Thoracic aorta (tissue), 2 donors: ENCODE data around the gene RAB31. TPM values are rescaled to one million over a fixed set of nuclear protein-coding genes. Genes with fewer than 3 reads are reported as not detected.

Source experiments
- ATAC-seq: fragments of 150-250 bp; one replicate; pipeline ENCODE4 v1.8.0; 2017; ENCODE audit warnings: low read depth; ENCODE audit not compliant: insufficient number of reproducible peaks, low FRiP score
- DNase-seq: peaks from one replicate; pipeline ENCODE4 v3.0.0-alpha.2; 2020; ENCODE audit warnings: low spot score
- H3K27ac ChIP-seq, 2 donors: fragments of 200-600 bp; sonication (generic); 1 replicate in 1 of 2; 2 replicates in 1 of 2; pipeline ENCODE4 v1.5.1; 2016; ENCODE audit warnings: mild to moderate bottlenecking in 2 of 2, moderate library complexity in 2 of 2
- H3K27me3 ChIP-seq: fragments of 200-600 bp; sonication (generic); replicated peaks from 2 replicates; pipeline ENCODE4 v1.6.0; 2016; ENCODE audit warnings: mild to moderate bottlenecking; ENCODE audit not compliant: insufficient read depth
- H3K36me3 ChIP-seq: fragments of 200-600 bp; sonication (generic); one replicate; pipeline ENCODE4 v1.5.1; 2016
- H3K4me1 ChIP-seq, 2 donors: fragments of 200-600 bp; sonication (generic); 1 replicate in 1 of 2; 2 replicates in 1 of 2; pipeline versions ENCODE4 v1.5.1 to v1.6.0; 2016; ENCODE audit warnings: low read depth in 2 of 2, mild to moderate bottlenecking in 1 of 2; ENCODE audit not compliant: control insufficient read depth in 1 of 2
- H3K4me3 ChIP-seq: fragments of 200-600 bp; sonication (generic); 2 replicates; pipeline ENCODE4 v1.5.1; 2016; ENCODE audit warnings: mild to moderate bottlenecking
- H3K9me3 ChIP-seq: fragments of 200-600 bp; sonication (generic); 2 replicates; pipeline ENCODE4 v1.5.1; 2016
- total RNA-seq, 2 donors: library from RNA; depleted of rRNA; stranded (reverse); fragments of >200 nt; gene quantifications; one replicate each; pipeline versions ENCODE4 v1.1.0 to v1.2.3, GENCODE V29; 2016
- TF ChIP-seq, protein P1 (sequence below): fragments of 200-600 bp; sonication (generic); IDR thresholded peaks from one replicate; pipeline ENCODE4 v1.5.1; 2019; ENCODE audit warnings: antibody characterized with exemption

RAB31 gene
- total RNA-seq, 2 donors from 2014 or later = 92.9 to 110 TPM

DNA sequence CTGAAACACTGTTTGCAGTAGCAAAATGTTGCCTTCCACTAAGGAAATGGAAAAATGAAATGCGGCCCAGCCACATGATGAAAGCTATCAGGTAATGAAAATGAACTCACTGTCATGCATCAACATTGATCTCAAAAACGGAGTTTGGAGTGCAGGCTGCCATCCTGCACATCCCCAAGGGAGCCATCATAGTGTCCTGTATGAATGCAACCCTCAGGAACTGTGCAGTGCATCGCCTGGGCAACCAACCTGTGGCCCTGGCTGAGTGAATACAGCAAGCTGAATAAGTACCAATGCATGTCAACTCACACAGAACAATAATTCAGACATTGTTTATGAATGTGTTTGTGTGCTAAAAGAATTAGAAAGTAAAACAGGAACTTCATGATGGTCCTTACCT, 154.6 kb downstream of the RAB31 start:
- H3K9me3 ChIP-seq = no peaks in the 10 kb centered on the region
- H3K4me3 ChIP-seq = no peak overlapping the region
- no peak overlapping the region for H3K27ac ChIP-seq
- DNase-seq (no peak), ATAC-seq (no peak)
- TF ChIP-seq, protein P1, sequence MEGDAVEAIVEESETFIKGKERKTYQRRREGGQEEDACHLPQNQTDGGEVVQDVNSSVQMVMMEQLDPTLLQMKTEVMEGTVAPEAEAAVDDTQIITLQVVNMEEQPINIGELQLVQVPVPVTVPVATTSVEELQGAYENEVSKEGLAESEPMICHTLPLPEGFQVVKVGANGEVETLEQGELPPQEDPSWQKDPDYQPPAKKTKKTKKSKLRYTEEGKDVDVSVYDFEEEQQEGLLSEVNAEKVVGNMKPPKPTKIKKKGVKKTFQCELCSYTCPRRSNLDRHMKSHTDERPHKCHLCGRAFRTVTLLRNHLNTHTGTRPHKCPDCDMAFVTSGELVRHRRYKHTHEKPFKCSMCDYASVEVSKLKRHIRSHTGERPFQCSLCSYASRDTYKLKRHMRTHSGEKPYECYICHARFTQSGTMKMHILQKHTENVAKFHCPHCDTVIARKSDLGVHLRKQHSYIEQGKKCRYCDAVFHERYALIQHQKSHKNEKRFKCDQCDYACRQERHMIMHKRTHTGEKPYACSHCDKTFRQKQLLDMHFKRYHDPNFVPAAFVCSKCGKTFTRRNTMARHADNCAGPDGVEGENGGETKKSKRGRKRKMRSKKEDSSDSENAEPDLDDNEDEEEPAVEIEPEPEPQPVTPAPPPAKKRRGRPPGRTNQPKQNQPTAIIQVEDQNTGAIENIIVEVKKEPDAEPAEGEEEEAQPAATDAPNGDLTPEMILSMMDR = no peak
- no peaks in the 10 kb centered on the region for H3K4me1 ChIP-seq
- H3K36me3 ChIP-seq = peaks cover 5% of the 10 kb centered on the region
- H3K27me3 ChIP-seq = no peaks in the 10 kb centered on the region

DNA sequence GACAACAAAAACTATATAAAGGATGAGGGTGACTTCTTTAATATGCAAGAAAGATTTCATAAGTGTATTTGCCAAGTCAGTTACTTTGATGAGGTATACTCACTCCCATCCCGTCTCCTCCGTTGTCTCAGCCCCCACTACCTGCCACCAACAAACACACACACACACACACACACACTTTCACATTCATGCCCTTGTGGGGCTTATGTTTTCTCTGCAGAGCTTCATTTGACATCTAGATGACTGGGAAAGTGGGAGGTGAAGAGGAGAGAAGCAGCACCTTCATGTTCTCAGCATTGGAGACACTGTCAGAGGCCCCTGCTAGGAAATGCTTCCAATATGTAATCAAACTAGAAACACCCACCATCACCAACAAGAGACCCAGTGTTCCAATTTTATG, 155.2 kb downstream of the RAB31 start:
- TF ChIP-seq, protein P1 = no peak
- no peak overlapping the region for H3K4me3 ChIP-seq
- peaks cover 5% of the 10 kb centered on the region for H3K36me3 ChIP-seq
- H3K9me3 ChIP-seq = no peaks in the 10 kb centered on the region
- no peak for DNase-seq
- no peak overlapping the region for H3K27ac ChIP-seq
- H3K4me1 ChIP-seq = no peaks in the 10 kb centered on the region
- no peaks in the 10 kb centered on the region for H3K27me3 ChIP-seq
- ATAC-seq = no peak

DNA sequence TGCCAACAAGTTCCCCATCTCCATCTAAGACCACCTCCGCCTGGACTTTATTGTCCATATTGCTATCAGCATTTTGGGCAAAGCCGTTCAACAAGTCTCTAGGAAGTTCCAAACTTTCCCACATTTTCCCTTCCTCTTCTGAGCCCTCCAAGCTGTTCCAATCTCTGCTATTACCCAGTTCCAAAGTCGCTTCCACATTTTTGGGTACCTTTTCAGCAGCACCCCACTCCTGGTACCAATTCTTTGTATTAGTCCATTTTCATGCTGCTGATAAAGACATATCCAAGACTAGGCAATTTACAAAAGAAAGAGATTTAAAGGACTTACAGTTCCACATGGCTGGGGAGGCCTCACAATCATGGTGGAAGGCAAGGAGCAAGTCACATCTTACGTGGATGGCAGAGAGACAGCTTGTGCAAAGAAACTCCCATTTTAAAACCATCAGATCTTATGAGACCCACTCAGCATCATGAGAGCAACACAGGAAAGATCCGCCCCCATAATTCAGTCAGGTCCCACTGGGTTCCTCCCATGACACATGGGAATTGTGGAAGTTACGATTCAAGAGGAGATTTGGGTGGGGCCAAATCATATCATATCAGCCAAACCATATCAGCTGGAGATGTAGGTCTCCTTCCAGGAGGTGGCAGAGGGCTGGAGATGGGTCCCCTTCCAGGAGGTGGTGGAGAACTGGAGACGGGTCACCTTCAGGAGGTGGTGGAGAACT, 157.8 kb downstream of the RAB31 start:
- TF ChIP-seq, protein P1 = no peak
- Histone ChIP-seq H3K27me3 (no peaks in the 10 kb centered on the region), H3K4me1 (peaks cover 3 to 5% of the 10 kb centered on the region in 2 donors), H3K9me3 (no peaks in the 10 kb centered on the region), H3K4me3 (no peak overlapping the region), H3K36me3 (peaks cover 5% of the 10 kb centered on the region), H3K27ac (no peak overlapping the region)
- DNase-seq (no peak), ATAC-seq (no peak)

DNA sequence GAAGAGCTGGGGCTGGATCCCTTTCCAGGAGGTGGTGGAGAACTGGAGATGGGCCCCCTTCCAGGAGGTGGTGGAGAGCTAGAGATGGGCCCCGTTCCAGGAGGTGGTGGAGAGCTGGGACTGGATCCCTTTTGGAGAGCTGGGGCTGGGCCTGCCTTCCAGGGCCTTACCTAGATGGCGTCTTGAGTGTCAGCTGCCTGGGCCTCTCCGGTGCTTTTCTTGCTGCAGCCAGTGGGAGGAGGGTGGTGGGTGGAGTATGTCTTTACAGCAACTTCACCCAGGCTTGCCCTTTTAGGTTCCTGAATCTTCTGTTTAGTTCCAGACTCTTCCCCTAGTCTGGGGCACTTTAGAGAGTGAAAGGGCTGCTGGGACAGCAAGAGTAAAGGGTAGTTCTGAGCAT, 158.5 kb downstream of the RAB31 start:
- TF ChIP-seq, protein P1 = no peak
- no peak for ATAC-seq

DNA sequence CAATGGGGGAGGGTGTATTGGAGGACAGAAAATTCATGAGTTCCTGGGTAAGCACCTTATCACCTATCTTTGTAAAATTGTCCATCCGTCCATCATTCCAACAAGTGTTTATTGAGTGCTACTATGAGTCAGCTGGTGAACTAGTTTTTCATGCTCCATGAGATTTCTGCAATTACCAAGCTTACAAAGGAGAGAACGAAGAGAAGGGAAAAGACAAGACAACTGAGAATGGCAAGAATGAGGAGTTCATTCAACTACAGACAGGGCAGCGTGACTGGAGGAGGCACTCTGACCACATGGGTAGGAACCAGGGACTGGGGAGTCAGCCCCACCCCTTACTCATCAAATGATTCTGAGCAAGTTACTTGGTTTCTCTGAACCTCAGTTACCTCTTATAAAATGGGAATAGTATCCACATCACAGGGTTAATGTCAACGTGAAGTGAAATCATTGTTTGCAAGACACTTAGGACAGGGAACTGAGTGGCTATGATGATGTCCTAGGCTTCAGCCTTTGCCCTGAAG, 159.0 kb downstream of the RAB31 start:
- TF ChIP-seq, protein P1 = no peak
- Histone ChIP-seq H3K9me3 (no peaks in the 10 kb centered on the region), H3K4me1 (peaks cover 3 to 5% of the 10 kb centered on the region in 2 donors), H3K27me3 (no peaks in the 10 kb centered on the region), H3K4me3 (no peak overlapping the region), H3K27ac (no peak overlapping the region), H3K36me3 (peaks cover 1% of the 10 kb centered on the region)
- DNase-seq (no peak), ATAC-seq (no peak)

More for the DNA sequence above, 158.5 kb downstream of the RAB31 start:
- peaks cover 5% of the 10 kb centered on the region for H3K36me3 ChIP-seq
- H3K4me1 ChIP-seq = peaks cover 3 to 5% of the 10 kb centered on the region in 2 donors
- H3K9me3 ChIP-seq = no peaks in the 10 kb centered on the region
- no peak for DNase-seq
- H3K27ac ChIP-seq = no peak overlapping the region
- H3K27me3 ChIP-seq = no peaks in the 10 kb centered on the region
- H3K4me3 ChIP-seq = no peak overlapping the region
